Tibial nerve (tissue), 4 donors: ENCODE results near the gene OR52K2. TPM values are rescaled to one million over a fixed set of nuclear protein-coding genes. Genes with fewer than 3 reads are reported as not detected.

Experiments used
- total RNA-seq, 4 donors: library from RNA; depleted of rRNA; stranded (reverse); fragments of >200 nt; gene quantifications; one replicate each; pipeline ENCODE4 v1.1.0, GENCODE V29; 2016

Gene OR52K2
- total RNA-seq, 4 donors from 2014 or later: not detected

Other genes starting within 250 kb of the OR52K2 start
- gene OR52B4, start 80.9 kb upstream of the OR52K2 start, total RNA-seq: 1 to 10 TPM in 1 of 4 donors, not detected in 3; 1.5 TPM
- 10 to 100 TPM; 11.1 to 18.6 (median 13.5) TPM for gene TRIM21, start 55.6 kb upstream of the OR52K2 start, total RNA-seq
- not detected for gene OR52K1, start 33.4 kb downstream of the OR52K2 start, total RNA-seq
- gene OR52M1, start 95.9 kb downstream of the OR52K2 start, total RNA-seq: not detected
- gene OR52I2, start 132.4 kb downstream of the OR52K2 start, total RNA-seq: not detected
- gene OR52I1, start 144.7 kb downstream of the OR52K2 start, total RNA-seq: not detected
- gene TRIM68, start 158.9 kb downstream of the OR52K2 start, total RNA-seq: 10 to 100 TPM in 3 of 4 donors, 1 to 10 TPM in 1; 8.1 to 14.2 (median 11.8) TPM
- gene OR51D1, start 188.2 kb downstream of the OR52K2 start, total RNA-seq: not detected
- under 1 TPM; 0.21 to 0.39 (median 0.26) TPM for gene OR51E1, start 194.7 kb downstream of the OR52K2 start, total RNA-seq
- gene OR51E2, start 248.6 kb downstream of the OR52K2 start, total RNA-seq: under 1 TPM in 2 of 4 donors, not detected in 2; 0.20 to 0.42 TPM